K562 (cell line): ENCODE results near the gene RNF25.

Experiments used
- EZH2 ChIP-seq: IDR thresholded peaks from 2 replicates; pipeline ENCODE4 v1.6.1; 2012; ENCODE audit warnings: low read depth, mild to moderate bottlenecking, inconsistent platforms, low read length, borderline replicate concordance
- MTA1 ChIP-seq: fragments of 450-650 bp; IDR thresholded peaks from 2 replicates; pipeline ENCODE4 v1.6.1; 2017; ENCODE audit warnings: borderline replicate concordance
- RCOR1 ChIP-seq, 2 experiments: IDR thresholded peaks; 2 replicates each; pipeline ENCODE4 v1.6.1; 2012; ENCODE audit warnings: low read depth in 2 of 2, low read length in 2 of 2, borderline replicate concordance in 1 of 2, improper control_type of control experiment in 1 of 2
- YBX1 ChIP-seq: fragments of 450-650 bp; IDR thresholded peaks from 2 replicates; pipeline ENCODE4 v1.7.1; 2016; ENCODE audit warnings: mild to moderate bottlenecking
- ZNF274 ChIP-seq: IDR thresholded peaks from 2 replicates; pipeline ENCODE4 v1.6.1; 2011; ENCODE audit warnings: low read depth, mild to moderate bottlenecking, low read length, moderate library complexity, borderline replicate concordance
- ZNF766 ChIP-seq: fragments of 200-800 bp; sonication (Bioruptor generic); conservative IDR thresholded peaks from 2 replicates; pipeline ENCODE4 v1.6.1; 2016; ENCODE audit warnings: missing genetic modification characterization, missing compliant biosample characterization
- TF ChIP-seq, protein P1 (sequence below): sonication (generic); formaldehyde crosslinking; IDR thresholded peaks from 2 replicates; pipeline ENCODE4 v1.8.1; 2023; ENCODE audit warnings: mild to moderate bottlenecking, missing genetic modification reagents

DNA sequence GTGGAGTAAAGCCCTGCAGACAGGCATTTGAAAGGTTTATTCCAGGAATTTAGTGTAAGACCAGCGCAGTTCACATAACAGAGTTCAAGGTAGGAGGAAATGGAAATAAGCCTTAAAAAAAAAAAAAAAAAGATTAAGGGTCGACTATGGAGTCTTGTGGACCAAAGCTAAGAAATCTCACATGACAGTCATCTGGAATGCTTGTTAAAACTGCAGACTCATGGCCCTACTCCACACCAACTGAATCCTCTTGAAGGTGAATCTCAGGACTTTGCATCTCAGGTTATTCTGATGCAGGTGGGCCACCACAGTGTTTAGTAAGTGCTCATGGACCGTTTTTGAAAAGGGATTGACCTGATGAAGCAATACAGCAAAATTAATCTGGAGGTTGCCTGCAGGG is 47.7 kb upstream of the RNF25 start:
- no peak for TF ChIP-seq EZH2
- TF ChIP-seq RCOR1 (IDR thresholded peaks at IDR 0.05; ENCODE audit: borderline replicate concordance in 1 of 2, low read depth in 2 of 2, low read length in 2 of 2) = no peak
- TF ChIP-seq MTA1 = no peak
- TF ChIP-seq ZNF766 (CRISPR knock-in tag) = no peak
- TF ChIP-seq YBX1 = no peak
- TF ChIP-seq, protein P1, sequence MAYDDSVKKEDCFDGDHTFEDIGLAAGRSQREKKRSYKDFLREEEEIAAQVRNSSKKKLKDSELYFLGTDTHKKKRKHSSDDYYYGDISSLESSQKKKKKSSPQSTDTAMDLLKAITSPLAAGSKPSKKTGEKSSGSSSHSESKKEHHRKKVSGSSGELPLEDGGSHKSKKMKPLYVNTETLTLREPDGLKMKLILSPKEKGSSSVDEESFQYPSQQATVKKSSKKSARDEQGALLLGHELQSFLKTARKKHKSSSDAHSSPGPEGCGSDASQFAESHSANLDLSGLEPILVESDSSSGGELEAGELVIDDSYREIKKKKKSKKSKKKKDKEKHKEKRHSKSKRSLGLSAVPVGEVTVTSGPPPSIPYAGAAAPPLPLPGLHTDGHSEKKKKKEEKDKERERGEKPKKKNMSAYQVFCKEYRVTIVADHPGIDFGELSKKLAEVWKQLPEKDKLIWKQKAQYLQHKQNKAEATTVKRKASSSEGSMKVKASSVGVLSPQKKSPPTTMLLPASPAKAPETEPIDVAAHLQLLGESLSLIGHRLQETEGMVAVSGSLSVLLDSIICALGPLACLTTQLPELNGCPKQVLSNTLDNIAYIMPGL (CRISPR knock-in tag) = no peak
- no peak for TF ChIP-seq ZNF274
